ENCODE results near the gene CLSTN1. TPM values are rescaled to one million over a fixed set of nuclear protein-coding genes. Genes with fewer than 3 reads are reported as not detected.

Gene CLSTN1
- polyA plus RNA-seq, 2 donors: 45.8 to 55.4 TPM

GRCh38 chr1:9724706-9725476 is 98.9 kb downstream of the CLSTN1 start:
- Histone ChIP-seq H3K4me3 (ENCODE audit: low read depth in 1 of 2, low read length in 2 of 2) (no peak overlapping the region), H3K4me1 (ENCODE audit: control insufficient read depth in 2 of 2, insufficient read depth in 2 of 2, low read length in 1 of 2) (peaks cover 0 to 5% of the 10 kb centered on the region in 2 donors), H3K9me3 (ENCODE audit: control insufficient read depth in 2 of 2, insufficient read depth in 1 of 2, low read depth in 1 of 2, low read length in 1 of 2) (peaks cover 5 to 16% of the 10 kb centered on the region in 2 donors), H3K36me3 (ENCODE audit: control insufficient read depth in 2 of 2, insufficient read depth in 2 of 2, low read length in 1 of 2) (peaks cover 10 to 43% of the 10 kb centered on the region in 2 donors), H3K27me3 (ENCODE audit: control insufficient read depth in 1 of 2, insufficient read depth in 2 of 2, low read length in 2 of 2) (no peaks in the 10 kb centered on the region), H3K27ac (ENCODE audit: low read depth in 2 of 2, low read length in 1 of 2) (no peak overlapping the region)
- WGBS, 2 donors: 69 to 78% methylated on average over 24 of the region's 24 CpGs

DNA sequence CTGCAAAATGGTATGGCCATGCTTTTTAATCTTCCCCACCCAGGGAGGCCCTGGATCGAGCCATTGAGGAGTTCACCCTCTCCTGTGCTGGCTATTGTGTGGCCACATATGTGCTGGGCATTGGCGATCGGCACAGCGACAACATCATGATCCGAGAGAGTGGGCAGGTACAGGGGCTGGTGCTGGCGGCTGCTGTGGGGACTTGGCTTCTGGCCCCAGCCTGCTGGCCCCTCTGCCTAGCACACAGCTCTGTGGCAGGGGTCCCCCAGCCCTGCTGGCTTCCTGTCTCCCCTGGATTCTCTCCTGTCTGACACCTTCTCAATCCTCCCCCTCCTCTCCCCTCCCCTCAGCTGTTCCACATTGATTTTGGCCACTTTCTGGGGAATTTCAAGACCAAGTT is 99.8 kb downstream of the CLSTN1 start:
- H3K36me3 ChIP-seq (ENCODE audit: control insufficient read depth in 2 of 2, insufficient read depth in 2 of 2, low read length in 1 of 2): peaks cover 6 to 40% of the 10 kb centered on the region in 2 donors
- H3K9me3 ChIP-seq (ENCODE audit: control insufficient read depth in 2 of 2, insufficient read depth in 1 of 2, low read depth in 1 of 2, low read length in 1 of 2): peaks cover 5 to 16% of the 10 kb centered on the region in 2 donors
- H3K27me3 ChIP-seq (ENCODE audit: control insufficient read depth in 1 of 2, insufficient read depth in 2 of 2, low read length in 2 of 2): no peaks in the 10 kb centered on the region
- peaks cover 4 to 5% of the 10 kb centered on the region in 2 donors for H3K4me1 ChIP-seq (ENCODE audit: control insufficient read depth in 2 of 2, insufficient read depth in 2 of 2, low read length in 1 of 2)
- H3K27ac ChIP-seq (ENCODE audit: low read depth in 2 of 2, low read length in 1 of 2): no peak overlapping the region
- H3K4me3 ChIP-seq (ENCODE audit: low read depth in 1 of 2, low read length in 2 of 2): no peak overlapping the region
- WGBS, 2 donors: 96 to 99% methylated on average over 6 of the region's 6 CpGs

GRCh38 chr1:9723068-9723805 is 100.5 kb downstream of the CLSTN1 start:
- Histone ChIP-seq H3K36me3 (ENCODE audit: control insufficient read depth in 2 of 2, insufficient read depth in 2 of 2, low read length in 1 of 2) (peaks cover 6 to 36% of the 10 kb centered on the region in 2 donors), H3K9me3 (ENCODE audit: control insufficient read depth in 2 of 2, insufficient read depth in 1 of 2, low read depth in 1 of 2, low read length in 1 of 2) (peaks cover 5 to 16% of the 10 kb centered on the region in 2 donors), H3K4me3 (ENCODE audit: low read depth in 1 of 2, low read length in 2 of 2) (no peak overlapping the region), H3K27me3 (ENCODE audit: control insufficient read depth in 1 of 2, insufficient read depth in 2 of 2, low read length in 2 of 2) (no peaks in the 10 kb centered on the region), H3K27ac (ENCODE audit: low read depth in 2 of 2, low read length in 1 of 2) (no peak overlapping the region), H3K4me1 (ENCODE audit: control insufficient read depth in 2 of 2, insufficient read depth in 2 of 2, low read length in 1 of 2) (peaks cover 7 to 8% of the 10 kb centered on the region in 2 donors)
- 98% methylated on average over 14 of the region's 14 CpGs for WGBS, 2 donors

DNA sequence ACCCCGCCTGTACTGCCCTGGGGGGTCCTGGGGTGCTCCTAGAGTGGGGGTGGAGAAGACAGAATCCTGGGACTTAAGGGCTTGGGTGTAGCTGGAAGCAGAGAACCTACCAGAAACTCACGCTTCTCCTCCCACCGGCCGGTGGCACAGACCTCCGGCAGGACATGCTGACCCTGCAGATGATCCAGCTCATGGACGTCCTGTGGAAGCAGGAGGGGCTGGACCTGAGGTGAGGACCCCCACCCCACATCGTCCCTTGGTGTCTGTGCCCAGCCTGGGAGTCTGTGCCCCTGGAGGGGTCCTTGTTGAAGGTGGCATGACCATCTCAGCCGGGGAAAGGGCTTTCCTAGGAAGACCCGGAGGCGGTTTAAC is 101.4 kb downstream of the CLSTN1 start:
- no peak overlapping the region for H3K27ac ChIP-seq (ENCODE audit: low read depth in 2 of 2, low read length in 1 of 2)
- H3K4me3 ChIP-seq (ENCODE audit: low read depth in 1 of 2, low read length in 2 of 2): no peak overlapping the region
- no peaks in the 10 kb centered on the region for H3K27me3 ChIP-seq (ENCODE audit: control insufficient read depth in 1 of 2, insufficient read depth in 2 of 2, low read length in 2 of 2)
- WGBS, 2 donors: 97 to 99% methylated on average over 9 to 10 of the region's 10 CpGs
- H3K9me3 ChIP-seq (ENCODE audit: control insufficient read depth in 2 of 2, insufficient read depth in 1 of 2, low read depth in 1 of 2, low read length in 1 of 2): peaks cover 5 to 16% of the 10 kb centered on the region in 2 donors
- H3K4me1 ChIP-seq (ENCODE audit: control insufficient read depth in 2 of 2, insufficient read depth in 2 of 2, low read length in 1 of 2): peaks cover 8 to 11% of the 10 kb centered on the region in 2 donors
- peaks cover 6 to 38% of the 10 kb centered on the region in 2 donors for H3K36me3 ChIP-seq (ENCODE audit: control insufficient read depth in 2 of 2, insufficient read depth in 2 of 2, low read length in 1 of 2)

DNA sequence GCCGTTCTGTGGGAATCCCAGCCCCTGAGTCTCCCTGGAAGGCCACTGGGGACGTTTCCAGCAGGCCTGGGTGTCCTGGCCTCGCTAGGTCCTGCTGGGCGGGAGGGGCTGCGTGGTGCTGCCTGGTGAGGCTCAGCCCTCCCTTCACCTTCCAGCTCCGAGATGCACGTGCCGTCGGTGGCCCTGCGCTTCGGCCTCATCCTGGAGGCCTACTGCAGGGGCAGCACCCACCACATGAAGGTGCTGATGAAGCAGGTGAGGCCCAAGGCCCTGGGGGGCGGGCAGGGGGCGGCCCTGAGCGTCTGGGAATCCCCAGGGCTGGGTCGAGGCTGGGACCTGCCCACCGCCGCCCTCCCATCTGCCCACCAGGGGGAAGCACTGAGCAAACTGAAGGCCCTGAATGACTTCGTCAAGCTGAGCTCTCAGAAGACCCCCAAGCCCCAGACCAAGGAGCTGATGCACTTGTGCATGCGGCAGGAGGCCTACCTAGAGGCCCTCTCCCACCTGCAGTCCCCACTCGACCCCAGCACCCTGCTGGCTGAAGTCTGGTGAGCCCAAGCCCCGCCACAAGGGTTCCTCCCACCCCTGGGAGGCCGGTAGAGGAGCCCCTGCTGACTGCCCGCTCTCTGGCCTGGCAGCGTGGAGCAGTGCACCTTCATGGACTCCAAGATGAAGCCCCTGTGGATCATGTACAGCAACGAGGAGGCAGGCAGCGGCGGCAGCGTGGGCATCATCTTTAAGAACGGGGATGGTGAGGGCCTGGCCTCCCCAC is 102.0 kb downstream of the CLSTN1 start:
- Histone ChIP-seq H3K27me3 (ENCODE audit: control insufficient read depth in 1 of 2, insufficient read depth in 2 of 2, low read length in 2 of 2) (no peaks in the 10 kb centered on the region), H3K4me1 (ENCODE audit: control insufficient read depth in 2 of 2, insufficient read depth in 2 of 2, low read length in 1 of 2) (peaks cover 8 to 11% of the 10 kb centered on the region in 2 donors), H3K4me3 (ENCODE audit: low read depth in 1 of 2, low read length in 2 of 2) (no peak overlapping the region), H3K36me3 (ENCODE audit: control insufficient read depth in 2 of 2, insufficient read depth in 2 of 2, low read length in 1 of 2) (peaks cover 6 to 34% of the 10 kb centered on the region in 2 donors), H3K27ac (ENCODE audit: low read depth in 2 of 2, low read length in 1 of 2) (no peak overlapping the region), H3K9me3 (ENCODE audit: control insufficient read depth in 2 of 2, insufficient read depth in 1 of 2, low read depth in 1 of 2, low read length in 1 of 2) (peaks cover 5 to 16% of the 10 kb centered on the region in 2 donors)
- WGBS, 2 donors: 67 to 74% methylated on average over 29 of the region's 29 CpGs

DNA sequence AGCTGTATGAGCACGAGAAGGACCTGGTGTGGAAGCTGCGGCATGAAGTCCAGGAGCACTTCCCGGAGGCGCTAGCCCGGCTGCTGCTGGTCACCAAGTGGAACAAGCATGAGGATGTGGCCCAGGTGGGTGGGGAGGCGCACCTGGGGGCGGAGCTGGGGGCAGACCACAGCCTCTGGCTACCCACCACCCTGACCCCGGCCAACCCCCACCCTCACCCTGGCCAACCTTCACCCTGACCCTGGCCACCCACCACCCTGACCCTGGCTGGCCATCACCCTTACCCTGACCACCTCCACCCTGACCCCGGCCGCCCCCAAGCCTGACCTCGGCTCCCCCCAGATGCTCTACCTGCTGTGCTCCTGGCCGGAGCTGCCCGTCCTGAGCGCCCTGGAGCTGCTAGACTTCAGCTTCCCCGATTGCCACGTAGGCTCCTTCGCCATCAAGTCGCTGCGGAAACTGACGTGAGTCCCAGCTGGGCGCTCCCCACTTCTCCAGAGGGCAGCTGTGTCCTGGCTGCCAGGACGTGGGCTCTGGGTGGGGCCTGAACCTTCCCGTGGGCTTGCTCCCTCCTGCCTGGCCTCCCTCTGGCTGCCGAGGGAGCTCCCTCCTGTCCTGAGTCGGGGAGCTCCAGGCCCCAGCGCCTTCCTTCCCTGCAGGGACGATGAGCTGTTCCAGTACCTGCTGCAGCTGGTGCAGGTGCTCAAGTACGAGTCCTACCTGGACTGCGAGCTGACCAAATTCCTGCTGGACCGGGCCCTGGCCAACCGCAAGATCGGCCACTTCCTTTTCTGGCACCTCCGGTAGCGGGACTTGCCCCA is 102.8 kb downstream of the CLSTN1 start:
- 73 to 88% methylated on average over 31 to 34 of the region's 34 CpGs for WGBS, 2 donors
- peaks cover 9 to 36% of the 10 kb centered on the region in 2 donors for H3K36me3 ChIP-seq (ENCODE audit: control insufficient read depth in 2 of 2, insufficient read depth in 2 of 2, low read length in 1 of 2)
- H3K4me1 ChIP-seq (ENCODE audit: control insufficient read depth in 2 of 2, insufficient read depth in 2 of 2, low read length in 1 of 2): peaks cover 8 to 11% of the 10 kb centered on the region in 2 donors
- H3K9me3 ChIP-seq (ENCODE audit: control insufficient read depth in 2 of 2, insufficient read depth in 1 of 2, low read depth in 1 of 2, low read length in 1 of 2): peaks cover 5 to 16% of the 10 kb centered on the region in 2 donors
- H3K4me3 ChIP-seq (ENCODE audit: low read depth in 1 of 2, low read length in 2 of 2): no peak overlapping the region
- H3K27me3 ChIP-seq (ENCODE audit: control insufficient read depth in 1 of 2, insufficient read depth in 2 of 2, low read length in 2 of 2): no peaks in the 10 kb centered on the region
- H3K27ac ChIP-seq (ENCODE audit: low read depth in 2 of 2, low read length in 1 of 2): no peak overlapping the region

- H3K4me3 ChIP-seq (ENCODE audit: low read depth in 1 of 2, low read length in 2 of 2): no peak overlapping the region
- peaks cover 8 to 11% of the 10 kb centered on the region in 2 donors for H3K4me1 ChIP-seq (ENCODE audit: control insufficient read depth in 2 of 2, insufficient read depth in 2 of 2, low read length in 1 of 2)
- H3K27me3 ChIP-seq (ENCODE audit: control insufficient read depth in 1 of 2, insufficient read depth in 2 of 2, low read length in 2 of 2): no peaks in the 10 kb centered on the region
- peaks cover 9 to 42% of the 10 kb centered on the region in 2 donors for H3K36me3 ChIP-seq (ENCODE audit: control insufficient read depth in 2 of 2, insufficient read depth in 2 of 2, low read length in 1 of 2)
- H3K9me3 ChIP-seq (ENCODE audit: control insufficient read depth in 2 of 2, insufficient read depth in 1 of 2, low read depth in 1 of 2, low read length in 1 of 2): peaks cover 5 to 16% of the 10 kb centered on the region in 2 donors
- no peak overlapping the region for H3K27ac ChIP-seq (ENCODE audit: low read depth in 2 of 2, low read length in 1 of 2)
- 86 to 87% methylated on average over 36 of the region's 36 CpGs for WGBS, 2 donors
Observed at GRCh38 chr1:9719978-9720722, 103.6 kb downstream of the CLSTN1 start.

- Histone ChIP-seq H3K27ac (ENCODE audit: low read depth in 2 of 2, low read length in 1 of 2) (peak overlapping the region; percentile 8 to 24), H3K27me3 (ENCODE audit: control insufficient read depth in 1 of 2, insufficient read depth in 2 of 2, low read length in 2 of 2) (no peaks in the 10 kb centered on the region), H3K4me3 (ENCODE audit: low read depth in 1 of 2, low read length in 2 of 2) (no peak overlapping the region), H3K36me3 (ENCODE audit: control insufficient read depth in 2 of 2, insufficient read depth in 2 of 2, low read length in 1 of 2) (peaks cover 9 to 30% of the 10 kb centered on the region in 2 donors), H3K9me3 (ENCODE audit: control insufficient read depth in 2 of 2, insufficient read depth in 1 of 2, low read depth in 1 of 2, low read length in 1 of 2) (peaks cover 2 to 7% of the 10 kb centered on the region in 2 donors), H3K4me1 (ENCODE audit: control insufficient read depth in 2 of 2, insufficient read depth in 2 of 2, low read length in 1 of 2) (peaks cover 8 to 11% of the 10 kb centered on the region in 2 donors)
- 83 to 87% methylated on average over 8 to 10 of the region's 10 CpGs for WGBS, 2 donors
Observed at GRCh38 chr1:9718006-9718680, 105.6 kb downstream of the CLSTN1 start.
